Lung (tissue), 12 donors: Measurements from ENCODE around the gene TULP3. TPM values are rescaled to one million over a fixed set of nuclear protein-coding genes. Genes with fewer than 3 reads are reported as not detected.

ENCODE experiments used
- ATAC-seq: fragments of 200-7000 bp; cut with Tn5 transposase; one replicate; pipeline ENCODE4 v1.9.1; 2020; ENCODE audit warnings: moderate number of reproducible peaks; ENCODE audit not compliant: insufficient read depth, low FRiP score
- DNase-seq, 3 donors: peaks; one replicate each; pipeline ENCODE4 v3.0.0-alpha.2; 2013 to 2017
- H3K27ac ChIP-seq, 2 donors: one replicate each; pipeline ENCODE4 v1.5.1; 2013; ENCODE audit warnings: mild to moderate bottlenecking in 2 of 2, moderate library complexity in 2 of 2, control low read depth in 1 of 2, inconsistent platforms in 1 of 2, low read depth in 1 of 2, low read length in 1 of 2
- H3K27me3 ChIP-seq, 3 donors: one replicate each; pipeline ENCODE4 v1.5.1; 2013; ENCODE audit warnings: low read length in 2 of 3; ENCODE audit not compliant: control insufficient read depth in 3 of 3, insufficient read depth in 3 of 3
- H3K36me3 ChIP-seq, 4 donors: one replicate each; pipeline ENCODE4 v1.5.1; 2013; ENCODE audit warnings: low read length in 4 of 4, mild to moderate bottlenecking in 1 of 4, moderate library complexity in 1 of 4; ENCODE audit not compliant: control insufficient read depth in 4 of 4, insufficient read depth in 4 of 4
- H3K4me1 ChIP-seq, 5 donors: one replicate each; pipeline ENCODE4 v1.5.1; 2013; ENCODE audit warnings: low read length in 5 of 5, mild to moderate bottlenecking in 2 of 5, moderate library complexity in 1 of 5; ENCODE audit not compliant: control insufficient read depth in 5 of 5, insufficient read depth in 5 of 5
- H3K4me3 ChIP-seq: one replicate; pipeline ENCODE4 v1.5.1; 2013; ENCODE audit warnings: mild to moderate bottlenecking, control low read depth, moderate library complexity
- H3K9ac ChIP-seq, 2 donors: one replicate each; pipeline ENCODE4 v1.5.1; 2013; ENCODE audit warnings: low read length in 2 of 2, control low read depth in 1 of 2; ENCODE audit not compliant: insufficient read depth in 1 of 2
- H3K9me3 ChIP-seq, 4 donors: one replicate each; pipeline ENCODE4 v1.5.1; 2013; ENCODE audit warnings: low read length in 3 of 4, mild to moderate bottlenecking in 1 of 4, moderate library complexity in 1 of 4; ENCODE audit not compliant: control insufficient read depth in 4 of 4, insufficient read depth in 3 of 4
- WGBS, 2 donors: extraction: QIAGEN DNeasy Blood & Tissue Kit; methylation state at CpG; one replicate each; pipeline ENCODE4 v1.1.7; 2013; 5-methylcytosine and 5-hydroxymethylcytosine counted together
- polyA plus RNA-seq, 2 donors: library from polyadenylated mRNA; stranded (reverse); fragments of 200-250 nt; gene quantifications; one replicate each; pipeline ENCODE4 v1.2.1, GENCODE V29; 2013
- total RNA-seq, 2 donors: library from RNA; depleted of rRNA in 1 of 2; stranded (reverse); fragments of >200 nt in 1 of 2; gene quantifications; one replicate each; pipeline ENCODE4 v1.2.1, GENCODE V29; 2014 to 2021
- TF ChIP-seq, protein P1 (sequence below): IDR thresholded peaks from 2 replicates; pipeline ENCODE4 v1.5.1; 2012; ENCODE audit warnings: mild to moderate bottlenecking; ENCODE audit errors: control extremely low read depth, extremely low read depth
- donor health status: control.
- donor health status: control.
- donor health status: Bipolar disorder and iron deficiency.
- donor health status: healthy.
- donor health status: DM: yes; HTN: yes; CAD: no.

Gene TULP3
- total and polyA plus RNA-seq, 4 donors = 7.4 to 30.7 (median 13.2) TPM

DNA sequence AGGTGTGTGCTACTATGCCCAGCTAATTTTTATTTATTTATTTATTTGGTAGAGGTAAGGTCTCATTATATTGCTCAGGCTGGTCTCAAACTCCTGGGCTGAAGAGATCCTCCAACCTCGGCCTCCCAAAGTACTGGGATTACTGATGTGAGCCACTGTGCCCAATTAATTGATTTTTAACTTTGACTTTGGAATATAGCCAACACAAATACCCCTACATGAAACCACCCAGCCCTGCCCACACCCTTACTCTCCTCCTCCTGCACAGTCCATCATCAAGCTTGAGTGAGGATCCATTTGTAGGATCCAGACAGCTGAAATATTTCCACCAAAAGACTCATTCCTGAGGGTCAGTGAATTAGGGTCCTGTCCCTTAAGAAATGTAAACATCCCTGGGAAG, 65.2 kb downstream of the TULP3 start:
- TF ChIP-seq, protein P1, sequence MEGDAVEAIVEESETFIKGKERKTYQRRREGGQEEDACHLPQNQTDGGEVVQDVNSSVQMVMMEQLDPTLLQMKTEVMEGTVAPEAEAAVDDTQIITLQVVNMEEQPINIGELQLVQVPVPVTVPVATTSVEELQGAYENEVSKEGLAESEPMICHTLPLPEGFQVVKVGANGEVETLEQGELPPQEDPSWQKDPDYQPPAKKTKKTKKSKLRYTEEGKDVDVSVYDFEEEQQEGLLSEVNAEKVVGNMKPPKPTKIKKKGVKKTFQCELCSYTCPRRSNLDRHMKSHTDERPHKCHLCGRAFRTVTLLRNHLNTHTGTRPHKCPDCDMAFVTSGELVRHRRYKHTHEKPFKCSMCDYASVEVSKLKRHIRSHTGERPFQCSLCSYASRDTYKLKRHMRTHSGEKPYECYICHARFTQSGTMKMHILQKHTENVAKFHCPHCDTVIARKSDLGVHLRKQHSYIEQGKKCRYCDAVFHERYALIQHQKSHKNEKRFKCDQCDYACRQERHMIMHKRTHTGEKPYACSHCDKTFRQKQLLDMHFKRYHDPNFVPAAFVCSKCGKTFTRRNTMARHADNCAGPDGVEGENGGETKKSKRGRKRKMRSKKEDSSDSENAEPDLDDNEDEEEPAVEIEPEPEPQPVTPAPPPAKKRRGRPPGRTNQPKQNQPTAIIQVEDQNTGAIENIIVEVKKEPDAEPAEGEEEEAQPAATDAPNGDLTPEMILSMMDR = no peak
- peaks cover 0 to 25% (median 0%) of the 10 kb centered on the region in 3 donors for H3K27me3 ChIP-seq
- H3K4me1 ChIP-seq = peaks cover 0 to 16% (median 6%) of the 10 kb centered on the region in 5 donors
- no peak overlapping the region for H3K4me3 ChIP-seq
- no peak overlapping the region for H3K27ac ChIP-seq
- no peaks in the 10 kb centered on the region for H3K9me3 ChIP-seq
- no peaks in the 10 kb centered on the region for H3K36me3 ChIP-seq
- ATAC-seq (no peak), DNase-seq (no peak)
- 88 to 95% methylated on average over 1 of the region's 1 CpG for WGBS, 2 donors
- no peak overlapping the region for H3K9ac ChIP-seq

DNA sequence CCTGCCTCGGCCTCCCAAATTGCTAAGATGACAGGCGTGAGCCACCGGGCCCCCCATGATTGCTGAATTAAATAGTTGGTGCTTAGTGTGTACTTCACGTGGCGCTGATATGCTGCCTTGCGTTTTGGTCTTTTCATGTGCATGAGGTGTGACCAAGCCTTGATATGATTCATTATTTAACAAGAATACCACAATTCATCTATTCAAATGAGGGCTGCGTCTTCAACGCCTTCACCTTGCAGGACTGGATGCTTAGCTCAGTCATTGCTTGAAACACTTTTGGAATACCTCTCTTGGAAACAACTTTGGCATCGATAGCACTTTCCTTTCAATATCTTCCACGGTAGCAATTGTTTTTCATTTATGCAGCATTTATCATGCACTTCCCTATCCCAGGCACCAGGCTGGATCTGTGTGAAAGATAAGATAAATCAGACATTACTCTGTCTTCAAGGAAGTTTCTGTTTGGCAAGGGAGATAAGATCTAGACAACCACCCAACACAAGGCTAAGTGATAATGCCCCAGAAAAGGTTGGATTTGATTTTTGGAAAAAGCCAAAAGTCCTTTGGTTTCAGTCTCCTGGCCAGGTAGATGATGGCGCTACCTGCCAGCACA, 67.2 kb downstream of the TULP3 start:
- ATAC-seq = no peak
- Histone ChIP-seq H3K9ac (no peak overlapping the region), H3K36me3 (no peaks in the 10 kb centered on the region), H3K27ac (peak overlapping the region; percentile 61 to 91), H3K4me1 (peaks cover 0 to 16% (median 8%) of the 10 kb centered on the region in 5 donors), H3K9me3 (no peaks in the 10 kb centered on the region), H3K4me3 (peak overlapping the region; percentile 51), H3K27me3 (peaks cover 0 to 25% (median 0%) of the 10 kb centered on the region in 3 donors)
- DNase-seq = no peak
- 58 to 64% methylated on average over 11 of the region's 11 CpGs for WGBS, 2 donors
- TF ChIP-seq, protein P1 = no peak

DNA sequence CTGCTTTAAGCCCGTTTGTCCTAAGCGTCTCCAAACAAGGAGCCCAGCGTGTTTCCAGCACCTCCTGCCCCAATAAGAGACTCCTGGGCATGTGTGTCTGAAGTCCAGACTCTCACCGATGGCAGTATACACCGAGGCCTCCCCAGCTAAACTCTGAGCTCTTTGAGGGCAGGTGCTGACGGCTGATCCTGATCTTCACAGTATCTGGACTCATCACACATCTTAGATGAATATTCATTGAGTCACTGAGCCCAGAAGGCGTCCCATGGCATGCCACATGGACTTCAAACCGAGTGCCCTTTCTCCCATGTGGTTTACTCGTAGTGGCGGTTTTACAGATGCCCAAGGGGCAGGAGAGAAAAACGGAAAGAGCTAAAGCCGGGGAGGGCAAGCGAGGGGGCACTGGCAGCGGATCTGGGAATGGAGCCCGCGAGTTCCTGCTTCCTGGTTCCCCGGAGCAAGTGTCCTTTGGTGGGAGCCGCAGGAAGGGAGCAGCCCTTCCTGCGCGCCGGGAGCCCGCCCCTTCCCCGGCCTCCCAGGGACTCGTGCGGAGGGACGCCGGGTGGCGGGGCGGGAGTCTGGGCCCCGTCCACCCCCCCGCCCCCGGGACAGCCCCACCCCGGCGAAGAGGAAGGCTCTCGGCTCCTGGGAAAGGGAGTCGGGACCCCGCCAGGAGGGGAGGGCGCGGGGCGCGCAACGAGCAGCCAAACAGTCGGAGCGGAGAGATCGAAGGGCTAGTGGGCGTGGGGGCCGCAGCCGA, 67.9 kb downstream of the TULP3 start:
- H3K27ac ChIP-seq = peak overlapping the region; percentile 61 to 91
- peak overlapping the region; percentile 51 for H3K4me3 ChIP-seq
- TF ChIP-seq, protein P1 = no peak
- no peaks in the 10 kb centered on the region for H3K9me3 ChIP-seq
- H3K9ac ChIP-seq = peak overlapping the region in 1 of 2 donors; percentile 34
- ATAC-seq (peak; percentile 67), DNase-seq (peak; percentile 48 to 58 (median 56))
- peaks cover 0 to 25% (median 0%) of the 10 kb centered on the region in 3 donors for H3K27me3 ChIP-seq
- WGBS, 2 donors = 1 to 2% methylated on average over 26 to 48 of the region's 48 CpGs
- no peaks in the 10 kb centered on the region for H3K36me3 ChIP-seq
- H3K4me1 ChIP-seq = peaks cover 0 to 16% (median 8%) of the 10 kb centered on the region in 5 donors
